GM21515 (cell line): ENCODE data around the gene PLEKHB2.
"Not testable (repeated sequence)": the region's sequence is repeated elsewhere in the genome, so short reads cannot be mapped to it uniquely, and the experiment has no call there.

Experiments
- ATAC-seq: cut with Tn5 transposase; IDR thresholded peaks from one replicate; pipeline ENCODE4 v1.9.1; 2021; ENCODE audit not compliant: unreplicated experiment

Gene PLEKHB2, protein sequence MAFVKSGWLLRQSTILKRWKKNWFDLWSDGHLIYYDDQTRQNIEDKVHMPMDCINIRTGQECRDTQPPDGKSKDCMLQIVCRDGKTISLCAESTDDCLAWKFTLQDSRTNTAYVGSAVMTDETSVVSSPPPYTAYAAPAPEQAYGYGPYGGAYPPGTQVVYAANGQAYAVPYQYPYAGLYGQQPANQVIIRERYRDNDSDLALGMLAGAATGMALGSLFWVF

DNA sequence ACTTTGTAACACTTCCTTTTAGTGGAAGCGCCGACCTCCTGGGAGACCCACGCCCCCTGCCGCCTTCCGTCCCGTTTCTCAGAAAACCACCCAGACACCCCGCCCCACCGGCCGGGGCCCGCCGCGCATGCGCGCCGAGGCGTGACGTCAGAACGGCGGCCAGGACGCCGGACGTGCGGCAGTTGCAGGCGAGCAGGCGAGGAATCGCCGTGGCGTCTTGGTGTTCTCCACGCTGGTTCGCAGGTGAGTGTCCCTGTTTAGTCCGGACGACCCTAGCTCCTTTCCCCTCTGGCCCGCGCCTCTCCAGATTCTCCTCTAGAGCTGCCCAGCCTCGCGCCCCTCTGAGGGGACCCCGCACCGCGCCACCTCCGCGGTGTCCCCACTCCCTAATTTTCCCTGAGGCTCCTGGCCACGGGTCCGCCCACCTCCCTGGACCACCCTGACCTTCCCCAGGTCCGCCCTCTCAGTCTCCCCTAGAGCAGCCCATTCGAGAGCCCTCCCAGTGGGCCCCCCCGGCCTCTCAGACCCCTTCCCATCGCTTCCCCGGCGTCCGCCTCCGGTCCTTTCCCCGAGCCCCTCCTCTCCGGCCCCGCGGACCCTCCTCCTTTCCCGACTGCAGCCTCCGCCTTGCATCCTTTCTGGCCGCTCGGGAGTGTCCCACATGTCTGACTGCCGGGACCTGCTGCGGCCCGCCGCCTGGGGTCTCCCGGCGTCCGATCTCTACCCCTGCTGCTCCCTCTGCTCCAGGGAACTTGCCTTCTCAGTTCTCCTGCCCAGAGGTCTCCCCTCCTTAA, at the start of gene PLEKHB2:
Gene PLEKHB2 (plus strand): TSS at position 181 of the 794 bp plus-strand sequence. CDS start 15,606 bp downstream, outside the sequence.
- ATAC-seq: peak; percentile 80

DNA sequence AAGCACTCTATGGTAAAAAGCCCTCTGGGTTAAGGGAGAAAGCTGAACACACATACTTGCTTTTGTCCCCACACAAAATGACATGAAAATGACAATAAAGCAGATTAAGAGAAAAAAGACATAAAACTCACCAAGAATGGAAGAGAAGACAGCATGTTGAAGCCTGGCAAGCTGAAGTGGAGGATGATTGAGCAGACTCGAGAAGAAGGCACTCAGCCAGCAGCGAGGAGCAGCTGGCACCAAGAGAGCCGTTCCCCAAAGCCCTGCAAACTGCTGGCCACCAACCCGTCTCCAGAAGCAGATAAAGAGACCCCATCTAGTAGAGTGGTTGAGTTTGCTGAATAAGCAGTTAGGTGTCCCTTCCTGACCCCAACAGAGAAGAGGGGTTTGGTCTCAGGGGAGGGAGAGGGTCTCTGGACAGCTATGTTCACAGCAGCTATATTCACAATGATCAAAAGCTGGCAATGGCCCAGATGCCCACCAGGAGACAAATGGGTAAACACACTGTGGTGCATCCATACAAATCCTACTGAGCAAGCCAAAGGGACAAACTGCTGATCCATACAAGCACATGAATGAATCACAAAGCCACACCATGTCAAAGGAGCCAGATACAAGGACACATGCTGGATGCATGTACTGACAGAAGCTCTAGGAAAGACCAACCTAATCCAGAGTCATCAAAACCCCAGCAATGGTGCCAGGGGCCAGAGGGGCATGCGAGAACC, 48.8 kb upstream of the PLEKHB2 start:
- no peak for ATAC-seq

DNA sequence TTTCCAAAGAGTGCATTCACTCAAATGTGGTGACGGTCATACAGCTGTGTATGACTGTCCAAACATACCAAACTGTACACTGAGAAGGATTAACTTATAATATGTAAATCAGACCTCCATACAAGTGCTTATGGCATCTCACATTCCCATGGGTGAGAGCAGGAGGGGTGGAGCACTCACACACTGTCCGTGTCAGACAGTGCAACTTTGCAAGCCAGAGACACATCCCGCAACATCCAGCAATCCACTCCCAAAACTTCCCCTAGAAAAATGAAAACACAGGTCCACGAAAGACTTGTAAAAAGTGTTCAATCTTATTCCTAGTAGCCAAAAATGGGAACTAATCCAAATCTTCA, 48.2 kb upstream of the PLEKHB2 start:
- no peak for ATAC-seq

DNA sequence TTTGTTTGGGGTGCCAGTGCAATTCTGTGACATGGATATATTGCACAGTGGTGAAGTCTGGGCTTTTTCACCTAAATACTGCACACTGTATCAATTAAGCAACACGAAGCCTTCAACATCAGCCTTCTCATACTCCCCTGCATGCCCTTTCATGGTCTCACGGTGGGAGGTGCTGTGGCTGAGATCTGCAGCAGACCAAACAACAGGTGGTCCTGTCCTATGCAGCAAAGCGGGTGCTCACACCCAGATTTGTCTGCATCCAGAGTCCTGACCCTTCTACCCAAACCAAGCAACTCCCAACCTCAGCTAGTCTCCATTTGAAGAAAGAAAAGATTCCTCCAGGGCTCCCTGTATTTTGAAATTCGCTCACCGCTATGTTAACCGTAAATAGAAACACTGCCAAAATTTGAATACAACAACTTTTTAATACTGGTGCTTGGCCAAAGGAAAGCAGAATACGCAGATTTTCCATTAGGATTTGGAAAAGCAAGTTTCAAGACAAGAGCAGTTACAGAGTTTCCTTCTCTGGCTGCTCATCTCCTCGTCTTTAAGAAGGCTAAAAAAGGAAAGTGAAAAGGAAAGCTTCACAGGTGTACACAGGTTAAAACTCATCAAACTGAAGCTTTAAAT, 46.8 kb upstream of the PLEKHB2 start:
- ATAC-seq: no peak

DNA sequence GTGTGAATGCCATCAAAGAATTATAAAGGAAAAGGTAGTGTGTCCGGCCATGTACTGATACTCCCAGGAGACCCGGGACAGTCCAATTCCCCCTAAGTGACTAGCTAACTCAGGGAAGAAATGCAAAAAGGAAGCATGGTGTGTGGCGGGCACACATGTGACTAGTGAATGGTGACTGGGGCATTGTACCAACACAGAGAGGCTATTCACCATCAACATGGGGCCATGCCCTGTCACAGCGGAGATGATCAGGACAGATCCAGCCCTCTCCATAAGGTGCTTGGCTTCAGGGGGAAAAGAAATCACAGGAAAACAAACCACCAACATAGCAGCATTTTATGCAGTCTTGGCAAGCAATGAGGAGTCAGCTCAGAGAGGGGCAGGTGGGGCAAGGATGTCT, 46.2 kb upstream of the PLEKHB2 start:
- no peak for ATAC-seq

DNA sequence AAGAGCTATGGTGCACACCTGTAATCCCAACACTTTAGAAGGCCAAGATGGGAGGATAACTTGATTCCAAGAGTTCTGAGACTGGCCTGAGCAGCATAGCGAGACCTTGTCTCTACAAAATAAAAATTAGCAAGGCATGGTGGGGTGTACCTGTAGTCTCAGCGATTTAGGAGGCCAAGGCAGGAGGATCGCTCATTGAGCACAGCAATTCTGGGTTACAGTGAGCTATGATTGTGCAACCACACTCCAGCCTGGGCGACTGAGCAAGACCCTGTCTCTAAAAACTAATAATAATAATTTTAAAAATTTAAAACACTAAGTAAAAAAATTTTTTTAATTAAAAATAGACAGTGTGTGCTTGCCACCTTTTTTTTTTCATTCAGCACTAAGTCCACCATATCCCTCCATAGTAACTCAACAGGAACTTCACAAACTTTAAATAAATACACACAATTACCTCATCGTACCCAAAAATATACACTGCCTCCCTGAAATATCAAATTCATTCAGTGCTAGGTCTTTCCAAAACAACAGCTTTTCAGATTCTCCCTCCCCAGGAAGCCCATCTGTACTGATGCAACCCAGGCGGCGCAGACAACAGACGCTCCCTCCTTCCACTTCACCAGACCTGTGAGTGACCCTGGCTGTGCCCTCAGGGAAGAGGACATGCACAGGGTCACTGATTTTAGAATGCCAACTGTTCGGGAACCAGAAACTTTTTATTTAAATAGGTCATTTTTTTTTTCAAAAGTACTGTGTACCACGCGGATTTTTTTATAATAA, 41.4 kb upstream of the PLEKHB2 start:
- ATAC-seq: no peak

DNA sequence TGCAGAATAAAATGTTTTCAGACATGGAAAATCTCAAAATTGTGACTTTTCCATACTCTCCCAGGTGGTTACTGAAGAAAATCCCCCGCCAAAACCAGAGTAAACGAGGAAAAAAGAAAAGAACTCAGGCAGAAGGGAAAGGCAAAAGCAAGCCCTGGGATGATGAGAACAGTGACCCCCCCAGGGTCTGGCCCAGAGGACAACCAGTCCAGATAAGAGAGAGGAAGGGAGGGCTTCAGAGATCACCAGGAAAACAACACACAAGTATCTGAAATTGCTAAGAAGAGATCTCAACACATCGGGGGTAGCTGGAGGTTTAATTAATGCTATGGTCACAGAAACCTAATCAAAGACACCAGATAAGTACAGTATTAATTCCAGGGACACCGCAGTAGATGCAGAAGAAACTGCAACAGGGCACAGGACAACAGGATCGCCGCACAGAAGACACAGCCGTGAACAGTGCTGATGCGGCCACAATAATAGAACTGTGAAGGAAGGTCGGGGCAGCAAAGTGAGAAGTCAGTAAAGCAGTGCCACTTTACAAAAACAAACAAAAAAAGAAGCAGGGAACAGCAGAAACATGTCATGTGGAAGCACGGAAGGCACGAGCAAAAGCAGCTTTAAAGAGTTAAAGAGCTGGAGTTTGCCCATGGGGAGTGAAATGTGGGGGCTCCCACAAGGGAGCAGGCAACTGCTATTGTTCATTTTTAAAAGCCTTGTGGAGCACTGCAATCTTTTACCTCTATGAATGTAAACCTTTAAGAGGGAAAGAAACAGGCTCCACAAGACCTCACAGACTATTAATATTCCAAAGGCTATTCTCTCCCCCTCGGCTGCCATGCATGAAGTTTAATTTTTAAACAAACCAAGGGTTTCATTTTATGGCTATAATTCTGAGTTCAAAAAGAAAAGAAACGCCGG, 40.3 kb upstream of the PLEKHB2 start:
- ATAC-seq: no peak

DNA sequence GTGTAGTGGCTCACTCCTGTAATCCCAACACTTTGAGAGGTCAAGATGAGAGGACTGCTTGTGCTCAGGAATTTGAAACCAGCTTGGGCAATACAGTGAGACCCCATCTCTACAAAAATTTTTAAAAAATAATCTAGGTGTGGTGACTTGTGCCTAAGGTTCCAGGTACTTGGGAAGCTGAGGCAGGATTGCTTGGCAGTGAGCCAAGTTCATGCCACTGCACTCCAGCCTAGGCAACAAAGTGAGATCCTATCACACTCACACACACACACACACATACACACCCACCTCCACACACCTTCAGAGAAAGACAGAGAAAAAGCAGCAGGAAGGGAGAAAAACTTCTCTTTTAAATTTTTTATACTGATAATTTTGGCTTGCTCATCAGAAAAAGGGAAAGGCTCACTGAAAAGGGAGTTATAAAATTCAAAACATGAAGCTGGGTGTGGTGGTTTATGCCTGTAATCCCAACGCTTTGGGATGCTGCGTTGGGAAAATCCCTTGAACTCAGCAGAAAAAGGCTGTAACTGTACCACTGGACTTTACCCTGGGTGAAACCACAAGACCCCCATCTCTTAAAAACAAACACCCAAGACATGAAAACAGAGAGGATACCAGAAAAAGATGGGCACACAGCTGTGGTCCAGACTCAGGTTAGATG, 37.5 kb upstream of the PLEKHB2 start:
- ATAC-seq: no peak

DNA sequence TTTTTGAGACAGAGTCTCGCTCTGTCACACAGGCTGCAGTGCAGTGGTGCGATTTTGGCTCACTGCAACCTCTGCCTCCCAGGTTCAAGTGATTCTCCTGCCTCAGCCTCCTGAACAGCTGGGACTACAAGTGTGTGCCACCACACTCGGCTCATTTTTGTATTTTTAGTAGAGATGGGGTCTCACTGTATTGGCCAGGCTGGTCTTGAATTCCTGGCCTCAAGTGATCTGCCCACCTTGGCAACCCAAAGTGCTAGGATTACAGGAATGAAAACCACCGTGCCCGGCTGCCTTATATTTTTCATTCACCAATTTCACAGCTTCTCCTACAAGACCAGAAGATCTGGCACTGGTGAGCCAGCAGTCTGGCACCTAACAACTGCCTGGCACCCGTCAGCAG, 37.0 kb upstream of the PLEKHB2 start:
- not testable (repeated sequence) for ATAC-seq

DNA sequence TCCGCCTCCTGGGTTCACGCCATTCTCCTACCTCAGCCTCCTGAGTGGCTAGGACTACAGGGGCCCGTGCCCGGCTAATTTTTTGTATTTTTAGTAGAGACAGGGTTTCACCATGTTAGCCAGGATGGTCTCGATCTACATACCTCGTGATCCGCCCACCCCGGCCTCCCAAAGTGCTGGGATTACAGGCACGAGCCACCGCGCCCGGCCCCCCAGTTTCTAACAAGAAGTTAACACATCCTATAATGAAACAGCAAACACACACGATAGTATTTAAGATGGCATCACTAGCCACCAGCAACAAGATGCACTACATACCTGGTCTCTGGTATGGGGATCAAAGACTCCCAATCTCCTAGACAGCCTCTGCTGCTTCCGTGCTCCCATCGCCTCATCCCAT, 29.6 kb upstream of the PLEKHB2 start:
- not testable (repeated sequence) for ATAC-seq

DNA sequence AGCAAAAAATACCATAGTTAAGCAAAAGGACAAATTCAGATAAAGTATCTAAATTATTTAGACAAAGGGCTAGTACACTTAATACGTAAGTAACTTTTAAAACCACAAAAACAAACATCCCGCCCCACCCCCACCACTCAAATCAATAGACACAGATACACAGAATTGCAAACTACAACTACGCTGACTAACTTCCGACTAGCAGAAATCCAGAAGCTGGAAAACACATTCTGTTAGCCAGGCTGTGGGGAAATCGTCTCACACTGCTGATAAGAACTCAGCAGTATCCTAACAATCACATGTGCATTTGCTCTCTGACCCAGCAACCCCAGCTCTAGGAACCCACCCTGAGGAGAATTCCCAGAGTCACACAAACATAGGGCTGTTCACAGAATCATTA, 28.4 kb upstream of the PLEKHB2 start:
- no peak for ATAC-seq

DNA sequence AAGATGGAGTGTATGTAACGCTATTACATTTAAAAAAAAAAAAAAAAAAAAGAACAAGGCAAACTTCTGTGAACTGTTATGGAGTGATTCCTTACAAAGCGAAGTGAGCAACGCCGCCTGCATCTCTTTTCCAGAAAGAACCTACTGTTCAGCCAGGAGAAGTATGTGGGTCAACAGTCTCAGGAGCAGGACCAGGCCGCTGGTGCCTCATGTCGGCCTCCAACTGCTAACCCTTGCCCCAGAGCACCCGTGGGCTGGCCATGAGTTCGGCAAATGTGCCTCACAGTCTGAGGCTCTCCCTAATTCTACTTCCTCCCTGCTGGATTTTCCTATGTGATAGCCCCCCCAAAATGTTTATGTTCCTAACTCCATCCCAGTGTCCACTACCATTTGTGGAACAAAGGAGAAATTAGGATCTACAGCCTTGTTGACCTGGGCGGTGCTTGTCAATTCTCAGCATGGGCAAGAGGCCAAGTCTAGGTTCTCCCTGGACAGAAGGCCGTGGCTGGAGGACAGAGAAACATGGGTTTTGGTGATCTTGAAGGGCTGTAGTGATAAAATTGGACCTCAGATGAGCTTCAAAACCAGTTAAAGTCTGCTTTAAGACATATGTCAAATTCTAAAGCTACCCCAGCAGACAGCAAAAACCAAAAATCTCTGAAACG, 27.8 kb upstream of the PLEKHB2 start:
- no peak for ATAC-seq

DNA sequence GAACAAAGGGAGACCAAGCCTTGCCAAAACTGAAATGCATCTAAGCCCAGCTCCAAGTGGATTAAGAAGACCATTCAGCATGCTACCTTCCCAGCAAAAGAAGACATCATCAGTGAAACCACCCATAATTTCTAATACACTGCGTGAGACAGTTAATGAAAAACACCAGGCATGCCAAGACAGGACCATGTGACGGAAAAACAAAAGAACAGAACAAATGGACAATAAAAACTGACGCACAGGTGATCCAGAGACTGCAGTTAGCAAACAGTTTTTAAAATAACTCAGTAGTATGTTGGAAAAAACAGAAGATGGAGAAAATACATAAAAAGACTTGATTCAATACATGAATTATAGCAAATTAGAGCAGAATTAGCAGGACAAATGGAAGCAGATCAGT, 27.2 kb upstream of the PLEKHB2 start:
- ATAC-seq: no peak

DNA sequence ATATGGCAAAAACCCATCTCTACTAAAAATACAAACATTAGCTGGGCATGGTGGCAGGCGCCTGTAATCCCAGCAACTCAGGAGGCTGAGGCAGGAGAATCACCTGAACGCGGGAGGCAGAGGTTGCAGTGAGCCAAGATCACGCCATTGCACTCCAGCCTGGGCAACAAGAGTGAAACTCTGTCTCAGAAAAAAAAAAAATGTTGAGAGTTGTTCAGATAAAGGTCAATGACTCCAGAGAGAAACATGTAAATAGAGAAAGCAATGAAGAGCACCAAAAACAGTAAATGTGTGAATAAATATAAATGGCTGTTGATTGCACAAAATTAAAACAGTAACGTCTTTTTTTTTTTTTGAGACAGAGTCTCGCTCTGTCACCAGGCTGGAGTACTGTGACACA, 25.2 kb upstream of the PLEKHB2 start:
- ATAC-seq: not testable (repeated sequence)

DNA sequence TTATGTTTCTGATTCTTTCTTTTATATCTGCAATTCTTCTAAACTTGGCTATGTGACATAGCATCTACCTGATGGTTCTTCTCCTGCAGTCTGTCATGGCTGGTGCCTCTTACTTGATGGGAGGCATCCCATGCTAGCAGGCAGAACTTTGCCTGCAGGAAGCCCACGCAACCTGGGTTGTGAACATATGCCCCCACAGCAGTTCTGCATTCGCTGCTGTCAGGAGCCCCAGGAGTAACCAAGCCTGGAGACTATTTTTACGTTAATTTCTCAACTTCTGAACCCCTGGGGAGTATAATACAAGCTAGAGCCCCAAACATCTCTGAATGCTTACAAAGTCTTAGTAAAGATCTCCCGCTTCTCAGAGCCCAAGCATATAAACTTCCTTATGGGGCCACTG, 23.9 kb upstream of the PLEKHB2 start:
- no peak for ATAC-seq

DNA sequence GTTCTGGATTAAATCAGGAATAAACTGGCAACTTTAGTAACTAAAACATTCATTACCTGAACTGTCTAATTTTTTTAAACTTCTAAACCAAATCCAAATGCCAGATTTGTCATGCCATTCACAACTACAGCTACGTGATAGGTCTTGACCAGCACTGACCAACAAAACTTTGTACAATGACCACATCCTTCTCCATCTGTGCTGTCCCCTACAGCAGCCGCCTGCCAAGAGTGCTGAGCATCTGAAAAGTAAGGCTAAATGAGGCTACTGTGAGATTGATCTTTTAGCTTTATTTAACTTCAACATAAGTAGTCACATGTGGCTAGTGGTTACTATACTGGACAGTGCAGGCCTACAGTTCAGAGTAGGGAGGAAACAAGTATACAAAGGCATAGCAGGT, 19.5 kb upstream of the PLEKHB2 start:
- no peak for ATAC-seq

DNA sequence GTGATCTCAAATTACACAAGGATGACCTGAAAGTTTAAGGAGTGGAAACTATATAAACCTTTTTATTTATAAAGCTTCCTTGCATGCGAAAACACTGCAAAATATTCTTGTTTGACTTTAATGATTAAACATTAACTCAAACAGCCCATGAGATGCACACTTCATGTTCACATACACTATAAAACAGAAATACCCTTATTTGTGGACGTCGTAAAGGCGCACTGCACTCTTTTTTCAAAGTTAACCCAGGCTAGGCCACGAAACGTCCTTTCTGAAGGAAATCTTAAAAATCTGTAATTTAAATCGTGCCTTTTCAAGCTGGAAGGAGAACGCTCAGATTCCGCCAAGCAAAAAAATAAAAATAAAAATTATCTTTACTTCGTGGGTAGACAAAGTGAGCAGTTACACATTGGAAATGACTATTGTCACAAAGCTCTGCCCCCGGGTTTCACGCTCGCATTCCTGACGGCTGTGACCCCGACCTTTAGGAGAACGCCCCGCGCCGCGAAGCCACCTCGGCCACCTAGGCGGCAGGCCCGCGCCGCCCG, 12.6 kb upstream of the PLEKHB2 start:
- ATAC-seq: no peak

DNA sequence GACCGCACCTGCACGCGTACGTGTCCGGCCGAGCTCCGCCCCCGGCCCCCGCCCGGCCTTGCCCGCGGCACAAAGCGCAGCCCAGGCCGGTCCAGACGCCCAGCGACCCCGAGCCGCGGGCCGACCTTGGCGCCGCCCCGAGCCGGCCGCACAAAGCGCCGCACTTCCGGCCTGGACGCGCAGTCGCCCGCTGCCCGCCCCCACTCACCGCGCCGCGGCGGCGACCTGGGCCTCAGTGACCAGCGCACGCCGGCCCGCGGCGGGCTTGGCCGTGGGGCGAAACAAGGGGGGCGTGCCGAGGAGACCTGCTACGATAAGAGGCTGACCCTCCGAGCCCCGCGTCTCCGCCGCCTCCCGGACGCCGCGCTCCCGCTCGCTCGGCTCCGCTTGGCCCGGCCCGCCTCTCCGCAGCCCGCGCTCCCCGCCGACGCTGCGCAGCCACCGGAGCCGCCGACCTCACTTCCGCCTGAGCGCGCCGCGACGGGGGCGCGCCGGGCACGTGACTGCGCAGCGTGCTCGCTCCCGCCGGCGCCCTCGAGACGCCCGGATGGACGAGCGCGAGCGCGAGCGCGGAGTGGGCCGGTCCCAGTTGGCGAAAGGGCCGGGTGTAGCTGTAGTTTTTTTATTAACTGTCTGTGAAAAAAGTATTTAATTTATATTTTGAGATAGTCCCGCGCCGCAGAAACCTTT, 12.0 kb upstream of the PLEKHB2 start, which contains the start of gene FAM168B:
Gene FAM168B (minus strand): TSS at position 455 of the 690 bp plus-strand sequence. CDS start 10,814 bp downstream, outside the sequence.
- ATAC-seq: peak; percentile 85
